Psoas muscle (tissue), 8 donors: ENCODE data around the gene CIT. TPM values are rescaled to one million over a fixed set of nuclear protein-coding genes. Genes with fewer than 3 reads are reported as not detected.

ENCODE experiments used
- ATAC-seq, 4 donors: fragments of 200-7000 bp; cut with Tn5 transposase; one replicate each; pipeline ENCODE4 v1.9.1; 2020; ENCODE audit warnings: moderate library complexity in 3 of 4, mild to moderate bottlenecking in 2 of 4
- DNase-seq, 2 donors: peaks; one replicate each; pipeline ENCODE4 v3.0.0-alpha.2; 2020
- H3K27ac ChIP-seq: fragments of 200-600 bp; one replicate; pipeline ENCODE4 v1.8.0; 2022
- H3K27me3 ChIP-seq, 3 donors: fragments of 200-600 bp in 1 of 3; one replicate each; pipeline versions ENCODE4 v1.6.1 to v1.8.0; 2013 to 2022; ENCODE audit warnings: low read length in 2 of 3, mild to moderate bottlenecking in 2 of 3, moderate library complexity in 1 of 3; ENCODE audit not compliant: insufficient read depth in 3 of 3
- H3K36me3 ChIP-seq, 2 donors: fragments of 200-600 bp in 1 of 2; one replicate each; pipeline versions ENCODE4 v1.6.1 to v1.8.0; 2013 to 2022; ENCODE audit warnings: low read depth in 1 of 2, mild to moderate bottlenecking in 1 of 2, moderate library complexity in 1 of 2; ENCODE audit not compliant: insufficient read depth in 1 of 2
- H3K4me1 ChIP-seq: fragments of 200-600 bp; one replicate; pipeline ENCODE4 v1.8.0; 2022
- H3K4me3 ChIP-seq: fragments of 200-600 bp; one replicate; pipeline ENCODE4 v1.8.0; 2022; ENCODE audit warnings: mild to moderate bottlenecking
- H3K9me3 ChIP-seq: fragments of 200-600 bp; one replicate; pipeline ENCODE4 v1.8.0; 2022
- WGBS, 3 donors: extraction: QIAGEN DNeasy Blood & Tissue Kit; methylation state at CpG; one replicate each; pipeline versions ENCODE4 v1.1.6 to v1.1.7; 2013; 5-methylcytosine and 5-hydroxymethylcytosine counted together
- intact Hi-C, 2 donors: fragments of 100-400 bp; cut with DNase I; formaldehyde crosslinking; loops; one replicate each; pipeline versions ENCODE4 v1.11.0 to v1.14.2; 2022
- polyA plus RNA-seq, 3 donors: library from polyadenylated mRNA; stranded (reverse); fragments of 200-250 nt; gene quantifications; one replicate each; pipeline ENCODE4 v1.2.3, GENCODE V29; 2013
- total RNA-seq, 4 donors: library from RNA; stranded (reverse); fragmentation: NEBNext Ultra II Directional in 2 of 4; extraction: Animal tissue kit (Norgen Biotek cat#: 25700) in 2 of 4; gene quantifications; one replicate each; pipeline versions ENCODE4 v1.2.1 to v1.2.4, GENCODE V29; 2021 to 2023
- TF ChIP-seq, protein P1 (sequence below): fragments of 200-600 bp; IDR thresholded peaks from one replicate; pipeline ENCODE4 v1.8.0; 2022; ENCODE audit warnings: antibody characterized with exemption
- donor health status: healthy with polysubstance abuse.
- donor health status: DM: no; HTN: no; CAD: no; lungs with moderate emphysema.
- donor health status: Bipolar disorder and iron deficiency.
- donor health status: healthy.
- donor health status: DM: yes; HTN: yes; CAD: no.
- donor health status: DM: no; HTN: no; CAD: no.
- donor health status: DM: no; HTN: no; CAD: no.
- donor health status: DM: yes; HTN: yes; CAD: no.

CIT gene
- total and polyA plus RNA-seq, 7 donors: 0.06 to 2.4 (median 0.40) TPM

DNA sequence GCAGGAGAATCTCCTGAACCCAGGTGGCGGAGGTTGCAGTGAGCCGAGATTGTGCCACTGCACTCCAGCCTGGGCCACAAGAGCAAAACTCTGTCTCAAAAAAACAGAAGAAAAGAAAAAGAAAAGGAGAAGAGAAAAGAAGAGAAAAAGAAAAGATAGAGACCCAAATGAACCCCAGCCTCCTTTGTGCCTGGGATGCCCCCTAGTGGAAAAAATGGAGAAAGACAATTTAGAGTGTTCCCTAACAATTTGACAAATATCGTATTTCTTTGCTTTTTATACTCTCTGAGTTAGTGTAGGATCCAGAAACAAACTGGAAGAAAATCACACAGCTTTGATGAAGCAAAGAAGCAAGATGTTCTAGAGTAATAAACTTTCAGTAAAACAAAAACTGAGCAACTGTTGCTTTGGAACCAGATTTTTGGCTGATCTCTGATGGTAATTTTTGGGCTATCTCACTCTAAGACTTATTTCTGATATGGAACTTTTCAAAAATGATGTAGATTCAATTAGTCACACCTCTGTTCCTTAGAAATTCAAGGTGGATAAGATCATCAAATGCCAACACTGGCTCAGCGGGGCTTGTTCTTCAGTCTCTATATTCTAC lies 227.8 kb downstream of the CIT start:
- Histone ChIP-seq H3K4me1 (peaks cover 6% of the 10 kb centered on the region), H3K9me3 (peaks cover 12% of the 10 kb centered on the region), H3K36me3 (no peaks in the 10 kb centered on the region), H3K27ac (no peak overlapping the region), H3K27me3 (no peaks in the 10 kb centered on the region), H3K4me3 (no peak overlapping the region)
- WGBS, 3 donors: 66 to 70% (median 69%) methylated on average over 4 of the region's 4 CpGs
- DNase-seq: no peak
- TF ChIP-seq, protein P1, sequence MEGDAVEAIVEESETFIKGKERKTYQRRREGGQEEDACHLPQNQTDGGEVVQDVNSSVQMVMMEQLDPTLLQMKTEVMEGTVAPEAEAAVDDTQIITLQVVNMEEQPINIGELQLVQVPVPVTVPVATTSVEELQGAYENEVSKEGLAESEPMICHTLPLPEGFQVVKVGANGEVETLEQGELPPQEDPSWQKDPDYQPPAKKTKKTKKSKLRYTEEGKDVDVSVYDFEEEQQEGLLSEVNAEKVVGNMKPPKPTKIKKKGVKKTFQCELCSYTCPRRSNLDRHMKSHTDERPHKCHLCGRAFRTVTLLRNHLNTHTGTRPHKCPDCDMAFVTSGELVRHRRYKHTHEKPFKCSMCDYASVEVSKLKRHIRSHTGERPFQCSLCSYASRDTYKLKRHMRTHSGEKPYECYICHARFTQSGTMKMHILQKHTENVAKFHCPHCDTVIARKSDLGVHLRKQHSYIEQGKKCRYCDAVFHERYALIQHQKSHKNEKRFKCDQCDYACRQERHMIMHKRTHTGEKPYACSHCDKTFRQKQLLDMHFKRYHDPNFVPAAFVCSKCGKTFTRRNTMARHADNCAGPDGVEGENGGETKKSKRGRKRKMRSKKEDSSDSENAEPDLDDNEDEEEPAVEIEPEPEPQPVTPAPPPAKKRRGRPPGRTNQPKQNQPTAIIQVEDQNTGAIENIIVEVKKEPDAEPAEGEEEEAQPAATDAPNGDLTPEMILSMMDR: peak; percentile 80
- intact Hi-C loops: loop anchor here (5.0 kb wide), 2 partner anchors 57 to 202 kb away; partner anchors contain the start of gene TMEM233 (in 2 of the 2)
- ATAC-seq: no peak

DNA sequence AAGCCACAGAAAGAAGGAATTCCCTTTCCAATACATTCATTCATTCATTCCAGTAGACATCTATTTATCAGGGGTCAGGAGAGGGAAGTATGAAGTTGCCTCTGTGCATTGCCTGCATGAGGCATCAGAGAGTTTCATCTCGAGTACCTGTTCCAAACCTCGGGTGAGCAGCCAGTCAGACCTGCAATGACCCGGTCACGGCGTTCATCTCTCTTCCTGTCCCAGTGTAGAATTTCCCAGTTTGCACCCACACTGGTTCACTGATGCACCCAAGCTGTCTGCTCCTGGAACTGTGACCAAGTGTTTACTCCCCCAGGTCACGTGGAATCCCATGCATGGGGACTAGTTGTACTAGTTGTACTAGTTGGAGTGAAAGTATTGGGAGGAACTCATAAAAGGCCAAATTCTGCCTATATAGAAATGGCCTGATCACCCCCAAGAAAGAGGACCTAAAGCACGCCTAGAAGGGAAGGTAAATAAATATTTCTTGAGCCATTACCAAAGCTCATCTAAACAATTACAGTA lies 231.5 kb downstream of the CIT start:
- intact Hi-C loops: loop anchor here (5.0 kb wide), 2 partner anchors 53 to 198 kb away; partner anchors contain the start of gene TMEM233 (in 2 of the 2)
- TF ChIP-seq, protein P1: no peak
- Histone ChIP-seq H3K27ac (peak overlapping the region; percentile 79), H3K36me3 (peaks cover 4 to 19% of the 10 kb centered on the region in 2 donors), H3K9me3 (no peaks in the 10 kb centered on the region), H3K4me3 (no peak overlapping the region), H3K27me3 (no peaks in the 10 kb centered on the region), H3K4me1 (peaks cover 10% of the 10 kb centered on the region)
- ATAC-seq (peak; percentile 54 to 71 (median 66)), DNase-seq (peak in 1 of 2 donors; percentile 59)
- 40 to 55% (median 42%) methylated on average over 7 of the region's 7 CpGs for WGBS, 3 donors

DNA sequence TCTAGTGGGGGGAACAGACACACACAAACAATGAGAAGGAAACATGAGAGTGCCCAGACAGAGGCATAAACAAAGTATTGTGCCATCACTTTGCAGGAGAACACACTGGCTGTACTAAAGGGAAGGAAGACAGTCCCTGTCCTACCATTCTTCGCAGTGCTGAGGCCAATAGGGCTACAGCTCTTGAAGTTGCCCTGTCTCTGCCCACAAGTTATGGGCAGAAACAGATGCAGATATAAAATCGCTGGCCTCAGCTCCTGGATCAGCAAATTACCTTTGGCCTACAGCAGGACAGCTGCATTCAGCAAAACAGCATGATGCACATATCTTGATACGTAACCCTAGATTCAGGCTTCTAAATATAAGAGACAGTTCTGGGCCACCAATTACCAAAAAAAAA lies 232.2 kb downstream of the CIT start:
- peaks cover 10% of the 10 kb centered on the region for H3K4me1 ChIP-seq
- H3K27ac ChIP-seq: peak overlapping the region; percentile 79
- intact Hi-C loops: loop anchor here (5.0 kb wide), 2 partner anchors 53 to 198 kb away; partner anchors contain the start of gene TMEM233 (in 2 of the 2)
- DNase-seq: no peak
- H3K9me3 ChIP-seq: no peaks in the 10 kb centered on the region
- peak; percentile 78 to 94 (median 82) for ATAC-seq
- WGBS, 3 donors: 20 to 45% (median 29%) methylated on average over 3 of the region's 3 CpGs
- H3K27me3 ChIP-seq: no peaks in the 10 kb centered on the region
- peaks cover 4 to 24% of the 10 kb centered on the region in 2 donors for H3K36me3 ChIP-seq
- TF ChIP-seq, protein P1: no peak
- H3K4me3 ChIP-seq: no peak overlapping the region

DNA sequence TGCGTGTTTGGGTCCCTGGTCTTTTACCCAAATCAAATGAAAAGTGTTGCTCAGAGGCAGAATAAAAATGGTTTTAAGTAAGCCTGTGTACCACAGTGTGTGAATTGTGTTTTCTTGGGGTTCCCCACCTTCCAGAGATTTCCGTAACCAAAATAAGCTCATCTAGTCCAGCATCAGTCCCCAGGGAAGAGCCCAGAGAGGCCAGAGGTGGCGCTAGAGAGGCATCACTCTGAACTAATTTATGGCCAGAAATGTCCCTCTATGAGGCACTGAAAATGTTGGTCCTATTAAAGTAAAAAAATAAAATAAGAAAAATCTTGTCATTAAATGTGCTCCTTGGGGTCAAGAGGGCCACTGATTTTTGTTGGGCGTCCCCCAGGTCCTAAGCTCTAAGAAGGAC lies 234.1 kb downstream of the CIT start:
- peaks cover 10% of the 10 kb centered on the region for H3K4me1 ChIP-seq
- TF ChIP-seq, protein P1: peak; percentile 21
- WGBS, 3 donors: 73 to 78% (median 77%) methylated on average over 4 of the region's 4 CpGs
- ATAC-seq (no peak), DNase-seq (no peak)
- no peaks in the 10 kb centered on the region for H3K27me3 ChIP-seq
- peaks cover 4 to 33% of the 10 kb centered on the region in 2 donors for H3K36me3 ChIP-seq
- peak overlapping the region; percentile 79 for H3K27ac ChIP-seq
- H3K4me3 ChIP-seq: no peak overlapping the region
- intact Hi-C loops: no loop called here
- no peaks in the 10 kb centered on the region for H3K9me3 ChIP-seq

Other genes starting within 250 kb of the CIT start
- gene PRKAB1, start 209.2 kb downstream of the CIT start, total RNA-seq: 10 to 100 TPM in 2 of 4 donors, 1 to 10 TPM in 2; 9.0 to 16.7 (median 10.9) TPM
- 10 to 100 TPM; 11.7 to 14.9 (median 11.9) TPM for gene PRKAB1, start 209.2 kb downstream of the CIT start, polyA plus RNA-seq
- under 1 TPM in 3 of 4 donors, not detected in 1; 0.09 to 0.22 (median 0.15) TPM for gene BICDL1, start 111.9 kb upstream of the CIT start, total RNA-seq
- gene BICDL1, start 111.9 kb upstream of the CIT start, polyA plus RNA-seq: under 1 TPM; 0.05 to 0.13 (median 0.09) TPM
- 10 to 100 TPM; 24.0 to 38.7 (median 35.6) TPM for gene RAB35, start 239.4 kb upstream of the CIT start, total RNA-seq
- gene RAB35, start 239.4 kb upstream of the CIT start, polyA plus RNA-seq: 10 to 100 TPM; 18.9 to 33.2 (median 31.1) TPM